ENCODE results near the gene SHC3. TPM values are rescaled to one million over a fixed set of nuclear protein-coding genes. Genes with fewer than 3 reads are reported as not detected.

Gene SHC3
- total and polyA plus RNA-seq, 9 of the 15 experiments (the other 6 are each of a cell fraction or from before 2014, with no cell fraction given) = not detected

GRCh38 chr9:89219637-89220036, 41.0 kb upstream of the SHC3 start (continued):
- no peak for TF ChIP-seq ZBTB9 (CRISPR knock-in tag; IDR thresholded peaks at IDR 0.05)
- no peak for TF ChIP-seq NUFIP1 (IDR thresholded peaks at IDR 0.05; ENCODE audit: partially characterized antibody)
- no peak for TF ChIP-seq SNAPC5 (CRISPR knock-in tag; IDR thresholded peaks at IDR 0.05)
- no peak for TF ChIP-seq DACH1 (IDR thresholded peaks at IDR 0.05; ENCODE audit: partially characterized antibody)
- TF ChIP-seq DEAF1 (CRISPR knock-in tag; IDR thresholded peaks at IDR 0.05) = no peak
- no peak for TF ChIP-seq ZNF407 (IDR thresholded peaks at IDR 0.05; ENCODE audit: low read depth)
